Thyroid gland (tissue), 4 donors: ENCODE measurements around the gene SLCO3A1.

Experiments
- CTCF ChIP-seq, 6 experiments: fragments of 200-600 bp in 3 of 6; fragments of 450-650 bp in 3 of 6; sonication (generic) in 3 of 6; IDR thresholded peaks; one replicate each; pipeline ENCODE4 v1.5.1; 2016 to 2019; ENCODE audit warnings: antibody characterized with exemption in 6 of 6, mild to moderate bottlenecking in 2 of 6, inconsistent platforms in 1 of 6, moderate library complexity in 1 of 6
- POLR2A ChIP-seq, 2 donors: fragments of 450-650 bp; IDR thresholded peaks; one replicate each; pipeline ENCODE4 v1.6.1; 2017; ENCODE audit warnings: antibody characterized with exemption in 2 of 2, mild to moderate bottlenecking in 2 of 2, moderate library complexity in 1 of 2

GRCh38 chr15:92074101-92074500 lies 220.6 kb downstream of the SLCO3A1 start:
- TF ChIP-seq POLR2A (IDR thresholded peaks at IDR 0.05) (no peak), CTCF (IDR thresholded peaks at IDR 0.05) (no peak)
